GM19238 (cell line): ENCODE results near the gene STX3.
A peak's percentile ranks its signal among the peaks of the same experiment; 100 is the strongest.

ENCODE experiments used
- DNase-seq: peaks from one replicate; pipeline ENCODE4 v3.0.0; 2011; ENCODE audit warnings: low spot score; ENCODE audit not compliant: insufficient read length

The STX3 gene

GRCh38 chr11:59754859-59755700, at the start of gene STX3:
Gene STX3 (plus strand): TSS chr11:59755376. CDS start chr11:59755606, 230 bp downstream.
- DNase-seq, result peak; percentile 66

GRCh38 chr11:59706518-59707285, 48.5 kb upstream of the STX3 start:
- DNase-seq, result no peak

GRCh38 chr11:59707371-59707770, 47.8 kb upstream of the STX3 start:
- no peak for DNase-seq

- DNase-seq, result no peak
Observed at GRCh38 chr11:59708537-59708936, 46.6 kb upstream of the STX3 start.

- no peak for DNase-seq
Observed at GRCh38 chr11:59710136-59710847, 44.9 kb upstream of the STX3 start.

- DNase-seq, result no peak
Observed at GRCh38 chr11:59713745-59714144, 41.4 kb upstream of the STX3 start, which contains the start of gene OR10V1. Gene OR10V1 (minus strand): TSS chr11:59713845. CDS start chr11:59713845, 0 bp downstream.

- DNase-seq, result no peak
Observed at GRCh38 chr11:59716051-59716450, 39.1 kb upstream of the STX3 start.

- no peak for DNase-seq
Observed at GRCh38 chr11:59719556-59719955, 35.6 kb upstream of the STX3 start.

- DNase-seq, result no peak
Observed at GRCh38 chr11:59724066-59724465, 31.1 kb upstream of the STX3 start.

- no peak for DNase-seq
Observed at GRCh38 chr11:59727426-59727825, 27.8 kb upstream of the STX3 start.

GRCh38 chr11:59728154-59728553, 27.0 kb upstream of the STX3 start:
- no peak for DNase-seq

GRCh38 chr11:59728913-59729312, 26.3 kb upstream of the STX3 start:
- DNase-seq, result no peak

GRCh38 chr11:59729834-59730233, 25.3 kb upstream of the STX3 start:
- no peak for DNase-seq

GRCh38 chr11:59730896-59731565, 24.1 kb upstream of the STX3 start:
- DNase-seq, result no peak

GRCh38 chr11:59746111-59746510, 9.1 kb upstream of the STX3 start:
- DNase-seq, result no peak

GRCh38 chr11:59753650-59754493, 1.3 kb upstream of the STX3 start:
- DNase-seq, result peak; percentile 86

- DNase-seq, result no peak
Observed at GRCh38 chr11:59754494-59754858, 700 bp upstream of the STX3 start.

GRCh38 chr11:59755701-59756557, 753 bp downstream of the STX3 start:
- no peak for DNase-seq

- DNase-seq, result no peak
Observed at GRCh38 chr11:59756558-59756840, 1.3 kb downstream of the STX3 start.

GRCh38 chr11:59756845-59757244, 1.7 kb downstream of the STX3 start:
- DNase-seq, result no peak
